PFSK-1 (cell line): Measurements from ENCODE around the gene RBBP5.

ENCODE experiments used
- FOXP2 ChIP-seq: optimal IDR thresholded peaks from 2 replicates; pipeline ENCODE3; 2011; ENCODE audit warnings: borderline replicate concordance, control low read depth, inconsistent platforms; ENCODE audit not compliant: insufficient read depth; ENCODE audit errors: extremely low read length, extremely low read depth
- POLR2AphosphoS5 ChIP-seq: IDR thresholded peaks from 2 replicates; pipeline ENCODE4 v1.6.1; 2012; ENCODE audit warnings: low read depth, mild to moderate bottlenecking, control low read depth, low read length, moderate library complexity
- REST ChIP-seq, 2 experiments: IDR thresholded peaks; 2 replicates each; pipeline versions ENCODE4 v1.6.1 to v1.8.0; 2011 to 2012; ENCODE audit warnings: low read depth in 2 of 2, low read length in 2 of 2, control low read depth in 1 of 2, inconsistent platforms in 1 of 2, mild to moderate bottlenecking in 1 of 2, moderate library complexity in 1 of 2; ENCODE audit not compliant: insufficient read depth in 1 of 2
- SIN3A ChIP-seq: IDR thresholded peaks from 2 replicates; pipeline ENCODE4 v1.6.1; 2012; ENCODE audit warnings: mild to moderate bottlenecking, low read length, moderate library complexity, borderline replicate concordance; ENCODE audit not compliant: insufficient read depth
- TAF1 ChIP-seq: IDR thresholded peaks from 2 replicates; pipeline ENCODE4 v1.6.1; 2012; ENCODE audit warnings: low read length, control low read depth, borderline replicate concordance; ENCODE audit not compliant: insufficient read depth

The RBBP5 gene

GRCh38 chr1:205064741-205065316 lies 56.9 kb downstream of the RBBP5 start:
- TF ChIP-seq TAF1 (no peak), SIN3A (no peak), REST (IDR thresholded peaks at IDR 0.05; ENCODE audit: insufficient read depth in 1 of 2, low read depth in 2 of 2, low read length in 2 of 2) (no peak), FOXP2 (no peak), POLR2AphosphoS5 (no peak)

DNA sequence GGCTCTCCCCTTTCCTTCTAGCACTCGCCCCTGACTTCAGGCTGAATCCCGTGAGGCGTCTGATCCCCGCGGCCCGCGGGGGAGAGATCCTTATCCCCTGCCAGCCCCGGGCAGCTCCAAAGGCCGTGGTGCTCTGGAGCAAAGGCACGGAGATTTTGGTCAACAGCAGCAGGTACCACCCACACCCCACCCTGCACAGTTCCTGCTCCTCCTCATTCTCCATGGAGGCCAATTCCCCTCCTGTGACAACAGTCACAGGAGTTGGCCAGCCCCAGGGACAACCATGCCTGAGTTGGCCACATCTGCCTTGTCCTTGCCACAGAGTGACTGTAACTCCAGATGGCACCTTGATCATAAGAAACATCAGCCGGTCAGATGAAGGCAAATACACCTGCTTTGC lies 57.5 kb downstream of the RBBP5 start:
- TF ChIP-seq FOXP2 = no peak
- no peak for TF ChIP-seq SIN3A
- TF ChIP-seq REST (IDR thresholded peaks at IDR 0.05; ENCODE audit: insufficient read depth in 1 of 2, low read depth in 2 of 2, low read length in 2 of 2) = no peak
- TF ChIP-seq POLR2AphosphoS5 = no peak
- no peak for TF ChIP-seq TAF1

DNA sequence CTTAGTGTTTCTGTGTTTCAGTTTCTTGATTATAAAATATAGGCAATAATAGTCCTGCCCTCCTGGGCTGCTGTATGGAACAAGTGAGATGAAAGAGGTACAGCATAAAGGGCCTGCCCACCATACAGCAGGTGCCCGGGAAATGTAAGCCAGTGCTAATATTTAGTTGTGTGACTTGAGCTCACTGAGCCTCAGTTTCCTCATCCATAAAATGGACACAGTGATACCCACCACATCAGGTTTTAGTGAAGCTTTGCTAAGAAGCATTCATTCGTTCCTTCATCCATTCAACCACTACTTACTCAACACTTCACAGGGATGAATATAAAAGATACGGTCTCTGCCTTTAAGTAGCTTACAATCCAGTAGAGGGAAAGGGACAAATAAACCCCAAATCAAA lies 58.9 kb downstream of the RBBP5 start:
- no peak for TF ChIP-seq REST (IDR thresholded peaks at IDR 0.05; ENCODE audit: insufficient read depth in 1 of 2, low read depth in 2 of 2, low read length in 2 of 2)
- TF ChIP-seq TAF1 = no peak
- no peak for TF ChIP-seq SIN3A
- TF ChIP-seq POLR2AphosphoS5 = no peak
- TF ChIP-seq FOXP2 = no peak

- TF ChIP-seq SIN3A (no peak), POLR2AphosphoS5 (no peak), TAF1 (no peak), REST (IDR thresholded peaks at IDR 0.05; ENCODE audit: insufficient read depth in 1 of 2, low read depth in 2 of 2, low read length in 2 of 2) (no peak), FOXP2 (no peak)
These were observed 59.5 kb downstream of the RBBP5 start for GRCh38 chr1:205062319-205062718.

- TF ChIP-seq FOXP2 (no peak), POLR2AphosphoS5 (no peak), SIN3A (no peak), TAF1 (no peak), REST (IDR thresholded peaks at IDR 0.05; ENCODE audit: insufficient read depth in 1 of 2, low read depth in 2 of 2, low read length in 2 of 2) (no peak)
These were observed 60.1 kb downstream of the RBBP5 start for GRCh38 chr1:205061665-205062069.
